ENCODE measurements around the gene PHETA2.
"Not testable (repeated sequence)": the region's sequence is repeated elsewhere in the genome, so short reads cannot be mapped to it uniquely, and the experiment has no call there.

Gene PHETA2

DNA sequence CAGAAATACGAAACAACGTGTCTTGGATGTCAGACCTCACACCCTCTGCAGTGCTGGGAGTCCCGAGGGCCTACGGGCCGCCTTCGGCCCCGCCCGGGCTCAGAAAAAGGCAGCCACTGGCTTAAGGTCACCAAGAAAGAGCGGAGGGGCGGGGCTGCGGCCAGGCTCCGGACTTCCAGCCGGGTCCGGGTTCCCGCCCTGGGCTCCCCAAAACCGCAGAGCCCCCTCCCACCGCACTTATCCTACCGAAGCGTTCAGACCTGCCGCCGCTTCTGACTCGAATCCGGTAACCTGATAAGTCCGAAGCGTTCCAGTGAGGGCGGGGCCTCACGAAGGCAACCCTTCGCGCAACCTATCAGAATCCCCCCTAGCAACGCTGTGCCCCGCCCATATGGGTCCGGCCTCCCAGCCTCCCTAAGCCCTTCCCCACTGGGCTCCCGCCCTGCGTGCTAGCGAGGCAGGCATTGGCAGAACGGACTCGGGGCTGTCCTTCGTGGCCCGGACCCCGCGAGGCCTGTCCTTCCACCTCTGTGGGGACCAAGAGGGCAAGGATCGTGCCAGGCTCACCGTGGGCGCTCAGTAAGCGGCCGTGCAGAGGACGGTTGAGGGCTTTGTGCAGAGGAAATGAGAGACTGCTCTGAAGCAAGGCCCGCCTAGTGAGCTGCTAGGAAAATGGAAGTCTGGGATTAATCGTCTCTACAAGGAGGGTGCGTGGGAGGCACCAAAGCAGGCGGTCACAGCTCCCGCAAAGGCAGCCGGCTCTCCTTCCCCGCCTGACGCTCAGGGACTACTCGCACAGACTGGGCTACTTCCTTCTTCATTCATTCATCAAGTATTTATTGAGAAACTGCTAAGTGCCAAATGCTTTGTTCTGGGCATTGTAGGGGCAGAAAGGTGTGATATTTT is 3.3 kb upstream of the PHETA2 start, which contains the start of gene NAGA:
Gene NAGA (minus strand): TSS at position 296 of the 906 bp plus-strand sequence. CDS start 515 bp downstream, outside the sequence.
- DNase-seq = peak; percentile 92

DNA sequence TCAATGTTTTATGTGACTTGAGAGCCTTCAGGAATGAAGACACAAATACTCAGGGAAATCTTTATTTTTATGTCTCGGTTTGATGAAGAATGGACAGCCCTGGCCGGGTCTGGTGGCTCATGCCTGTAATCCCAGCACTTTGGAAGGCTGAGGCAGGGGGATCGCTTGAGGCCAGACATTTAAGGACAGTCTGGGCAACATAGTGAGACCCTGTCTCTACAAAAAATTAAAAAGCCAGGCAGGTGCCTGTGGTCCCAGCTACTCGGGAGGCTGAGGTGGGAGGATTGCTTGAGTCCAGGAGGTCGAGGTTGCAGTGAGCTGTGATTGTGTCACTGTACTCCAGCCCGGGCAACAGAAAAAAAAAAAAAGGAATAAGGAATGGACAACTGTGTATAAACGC is 2.5 kb upstream of the PHETA2 start:
- not testable (repeated sequence) for DNase-seq

DNA sequence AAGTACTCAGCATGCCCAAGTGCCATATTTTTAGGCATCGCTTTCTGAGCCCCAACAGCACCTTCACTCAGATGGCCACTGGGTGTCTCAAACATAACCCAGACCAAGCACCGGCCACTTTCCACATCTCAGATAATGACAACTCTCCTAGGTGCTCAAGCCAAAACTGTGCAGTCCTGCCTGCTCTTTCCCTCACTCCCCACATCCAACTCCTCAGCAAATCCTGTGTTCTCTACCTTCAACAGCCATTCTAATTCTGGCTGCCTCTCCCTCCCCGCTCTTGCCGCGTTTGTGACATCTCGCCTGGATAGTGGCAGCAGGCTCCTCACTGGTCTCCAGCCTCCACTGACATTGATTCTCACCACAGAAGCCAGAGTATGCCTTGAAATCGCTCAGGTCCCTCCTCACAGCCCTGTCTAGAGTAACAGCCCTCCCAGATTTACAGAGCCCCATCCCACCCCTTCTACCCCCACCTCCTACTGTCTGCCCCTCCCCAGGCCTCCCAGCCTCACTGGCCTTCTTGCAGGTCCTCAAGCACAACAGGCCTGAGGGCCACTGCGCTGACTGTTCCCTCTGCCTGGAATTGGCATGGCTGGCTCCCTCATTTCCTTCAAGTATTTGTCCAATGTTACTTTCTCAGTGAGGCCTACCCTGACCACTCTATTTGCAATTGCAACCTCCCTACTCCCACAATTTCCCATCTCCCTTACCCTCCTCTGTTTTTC is 1.3 kb upstream of the PHETA2 start:
- DNase-seq = no peak

DNA sequence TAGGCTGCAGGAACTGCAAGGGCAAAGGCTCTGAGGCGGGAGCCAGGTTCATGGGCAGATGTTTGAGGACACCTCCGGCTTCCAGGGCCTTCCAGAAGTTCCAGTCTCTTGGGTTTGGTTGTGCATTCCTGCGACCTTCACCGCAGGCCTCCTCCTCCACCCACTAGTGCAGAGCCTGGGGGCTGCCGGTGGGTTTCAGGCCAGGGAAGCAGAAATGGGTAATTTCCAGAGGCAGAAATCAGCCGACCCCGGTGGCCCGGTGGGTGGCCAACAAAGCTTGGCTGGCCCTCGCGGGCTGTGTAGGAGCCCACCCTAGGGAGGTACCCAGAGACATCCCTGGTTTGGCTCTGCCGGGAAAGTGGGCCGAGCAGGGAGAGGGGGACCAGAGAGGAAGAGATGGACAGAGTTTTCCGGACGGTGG is 417 bp upstream of the PHETA2 start:
- no peak for DNase-seq

DNA sequence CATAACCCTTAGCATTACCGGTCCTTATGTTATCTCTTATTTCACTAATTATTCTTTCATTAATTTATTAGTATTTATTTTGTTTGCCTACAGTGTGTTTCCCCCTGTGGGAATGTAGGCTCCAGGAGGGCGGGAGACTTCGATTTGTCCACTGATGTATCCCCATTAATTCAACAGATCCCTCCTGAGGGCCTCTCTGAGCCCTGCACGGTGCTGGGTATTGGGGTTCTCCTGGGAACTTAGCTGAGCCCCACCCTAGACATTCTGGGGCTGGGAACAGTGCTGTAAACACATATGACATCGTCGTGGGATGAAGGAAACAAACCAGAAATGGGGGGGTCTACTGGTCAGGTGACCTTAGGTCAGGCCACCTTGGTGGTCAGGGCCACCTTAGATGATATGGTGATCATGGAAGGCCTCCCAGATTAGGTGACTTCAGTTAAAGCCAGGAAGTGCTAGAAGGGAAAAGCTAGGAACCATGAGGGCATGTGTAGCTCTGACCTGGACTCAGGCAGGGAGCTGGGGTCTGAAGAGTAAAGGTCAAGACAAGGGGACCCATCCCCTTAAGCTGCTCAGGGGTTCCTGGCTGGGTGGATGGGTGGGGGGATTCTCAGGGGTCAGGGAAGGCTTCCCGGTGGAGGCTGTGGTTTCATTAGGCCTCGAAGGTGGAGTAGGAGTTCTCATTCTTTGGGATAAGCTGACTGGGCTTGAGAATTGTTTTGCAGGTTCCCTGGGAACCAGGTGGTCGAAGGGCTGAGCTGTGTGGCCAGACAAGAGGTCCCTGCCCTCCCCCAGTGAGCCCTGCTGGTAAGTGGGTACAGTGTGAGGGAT is 1.0 kb downstream of the PHETA2 start:
- no peak for DNase-seq

DNA sequence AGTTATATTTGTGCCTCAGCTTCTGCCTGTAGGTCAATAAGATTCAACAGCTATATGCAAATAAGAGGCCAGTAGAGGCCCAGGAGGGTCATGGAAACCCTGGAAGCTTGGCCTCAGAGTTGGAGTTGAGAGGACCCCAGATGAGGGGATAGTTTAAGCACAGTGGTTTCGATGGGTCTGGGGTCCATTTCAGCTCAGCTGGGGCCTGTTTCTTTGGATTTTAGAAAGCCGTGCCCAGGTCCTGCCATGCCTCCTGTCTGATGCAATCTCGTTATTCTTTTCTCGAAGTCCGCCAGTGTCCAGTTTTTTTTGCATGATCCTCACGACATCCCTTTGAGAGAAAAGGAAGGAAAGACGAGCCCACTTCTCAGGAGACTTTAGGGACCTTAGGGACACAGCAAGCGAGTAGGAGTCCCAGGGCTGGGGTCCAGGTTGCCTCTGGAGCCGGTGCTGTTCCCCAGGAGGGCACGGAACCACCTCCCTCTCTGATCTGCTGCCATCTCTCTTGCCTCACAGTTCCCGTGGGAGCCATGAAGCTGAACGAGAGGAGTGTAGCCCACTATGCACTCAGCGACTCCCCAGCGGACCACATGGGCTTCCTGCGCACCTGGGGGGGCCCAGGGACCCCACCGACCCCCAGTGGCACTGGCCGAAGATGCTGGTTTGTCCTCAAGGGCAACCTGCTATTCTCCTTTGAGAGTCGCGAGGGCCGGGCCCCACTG is 2.9 kb downstream of the PHETA2 start:
- no peak for DNase-seq

DNA sequence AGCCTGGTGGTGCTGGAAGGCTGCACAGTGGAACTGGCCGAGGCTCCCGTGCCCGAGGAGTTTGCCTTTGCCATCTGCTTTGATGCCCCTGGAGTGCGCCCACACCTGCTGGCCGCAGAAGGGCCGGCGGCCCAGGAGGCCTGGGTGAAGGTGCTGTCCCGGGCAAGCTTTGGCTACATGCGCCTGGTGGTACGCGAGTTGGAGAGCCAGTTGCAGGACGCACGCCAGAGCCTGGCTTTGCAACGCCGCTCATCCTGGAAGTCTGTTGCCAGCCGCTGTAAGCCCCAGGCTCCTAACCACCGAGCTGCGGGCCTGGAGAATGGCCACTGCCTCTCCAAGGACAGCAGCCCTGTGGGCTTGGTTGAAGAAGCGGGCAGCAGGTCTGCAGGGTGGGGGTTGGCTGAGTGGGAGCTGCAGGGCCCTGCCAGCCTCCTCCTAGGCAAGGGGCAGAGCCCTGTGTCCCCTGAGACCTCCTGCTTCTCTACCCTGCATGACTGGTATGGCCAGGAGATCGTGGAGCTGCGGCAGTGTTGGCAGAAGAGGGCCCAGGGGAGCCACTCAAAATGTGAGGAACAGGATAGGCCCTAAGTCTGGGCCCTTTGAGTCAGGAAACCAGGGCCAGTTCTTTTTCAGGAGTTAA is 3.6 kb downstream of the PHETA2 start:
- DNase-seq = no peak

DNA sequence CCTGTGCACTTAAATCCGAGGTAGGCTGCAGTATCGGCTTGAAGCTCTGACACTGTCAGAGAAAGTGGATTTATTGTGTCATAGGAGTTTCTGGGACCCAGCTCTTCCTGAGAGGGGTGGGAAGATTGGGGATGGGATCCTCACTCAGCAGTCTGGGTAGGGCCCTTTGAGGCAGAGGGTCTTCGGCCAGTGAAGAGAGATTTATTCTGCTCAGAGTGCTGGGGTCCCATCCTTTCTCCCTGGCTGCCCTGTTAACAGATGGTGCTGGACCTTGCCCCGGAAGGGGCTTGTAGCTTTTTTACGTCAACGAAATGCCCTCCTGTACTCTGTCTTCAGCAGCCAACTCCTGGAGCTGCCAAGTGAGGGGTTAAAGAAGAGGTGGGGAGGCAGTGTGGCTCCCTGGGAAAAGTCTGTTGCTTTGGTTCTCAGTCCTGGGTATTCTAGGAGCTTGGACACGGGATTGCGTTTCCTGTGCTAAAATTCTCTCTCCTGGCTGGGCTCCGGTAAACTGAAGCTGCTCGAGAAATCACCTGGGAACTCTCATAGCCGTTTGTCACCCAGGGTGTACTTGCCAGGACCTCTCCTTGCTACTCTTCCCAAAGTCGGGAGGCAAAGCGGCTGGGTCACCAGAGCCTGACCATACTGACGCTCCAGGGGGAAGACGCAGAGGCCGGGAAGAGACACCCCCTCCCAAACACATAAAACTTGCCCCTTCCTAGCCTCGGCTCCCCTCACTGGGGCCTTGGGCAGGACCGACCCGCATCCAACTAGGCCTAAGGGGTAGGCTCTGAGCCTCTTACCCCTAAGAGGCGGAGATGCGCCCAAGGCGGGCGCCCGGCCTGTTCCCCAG is 4.6 kb downstream of the PHETA2 start:
- DNase-seq = no peak

DNA sequence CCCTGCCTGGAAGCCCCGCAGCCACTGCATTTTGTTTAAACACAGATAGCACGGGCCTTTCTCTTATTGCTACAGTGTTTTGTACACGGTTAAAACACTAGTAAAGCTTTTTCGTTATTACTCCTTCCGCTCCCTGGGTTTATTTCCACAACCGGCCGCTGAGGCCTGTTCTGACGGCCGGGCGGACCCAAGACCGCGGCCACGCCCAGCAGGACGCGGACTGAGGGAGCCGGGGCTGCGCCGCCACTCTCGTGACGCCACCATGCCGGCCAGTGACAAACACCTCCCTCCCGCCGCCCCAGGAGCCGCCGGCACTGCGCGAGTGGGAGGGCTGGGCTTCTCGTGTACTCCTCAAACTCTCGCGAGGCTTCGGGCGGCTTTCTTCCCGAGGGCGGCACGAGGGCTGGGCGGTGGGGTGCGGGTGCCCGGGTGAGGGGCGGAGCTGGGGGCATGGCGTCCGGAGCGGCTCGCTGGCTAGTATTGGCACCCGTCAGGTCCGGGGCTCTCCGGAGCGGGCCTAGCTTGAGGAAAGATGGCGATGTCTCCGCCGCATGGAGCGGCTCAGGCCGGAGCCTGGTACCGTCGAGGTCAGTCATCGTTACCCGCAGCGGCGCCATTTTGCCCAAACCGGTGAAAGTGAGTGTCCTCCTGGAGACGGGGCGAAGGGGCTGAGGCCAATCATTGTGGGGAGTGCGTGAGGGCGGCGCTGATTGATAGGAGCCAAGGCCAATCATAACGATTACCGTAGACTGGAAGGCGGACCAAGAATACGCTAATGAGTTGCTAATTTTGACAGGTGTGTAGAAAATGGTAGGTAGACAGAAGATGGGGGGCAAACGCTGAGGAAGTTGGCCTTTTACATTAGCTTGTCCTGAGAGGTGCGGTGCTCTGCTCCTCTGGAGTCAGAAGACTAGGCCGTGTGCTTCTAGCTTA is 5.5 kb downstream of the PHETA2 start, which contains the start of gene SMDT1:
Gene SMDT1 (plus strand): TSS at position 382 of the 933 bp plus-strand sequence. CDS start 69 bp downstream, at position 451.
- peak; percentile 96 for DNase-seq

DNA sequence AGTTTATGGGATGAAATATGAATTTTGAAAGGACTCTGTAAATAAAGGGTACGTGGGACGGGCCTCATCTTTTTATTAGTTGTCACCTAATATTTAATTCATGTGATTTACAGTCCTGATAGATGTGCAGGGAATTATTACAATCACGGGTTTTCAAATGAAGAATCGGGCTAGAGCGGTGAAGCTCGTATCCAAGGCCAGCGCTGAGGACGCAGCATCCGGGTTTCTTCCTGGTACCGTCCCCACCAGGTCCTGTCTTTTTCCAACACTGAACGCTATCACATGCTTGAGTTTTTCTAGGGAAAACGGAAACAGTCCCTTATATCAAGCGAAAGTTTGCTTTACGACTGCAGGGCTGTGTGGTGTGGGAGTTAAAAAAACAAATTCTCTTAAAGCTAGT is 6.2 kb downstream of the PHETA2 start:
- peak; percentile 40 for DNase-seq

DNA sequence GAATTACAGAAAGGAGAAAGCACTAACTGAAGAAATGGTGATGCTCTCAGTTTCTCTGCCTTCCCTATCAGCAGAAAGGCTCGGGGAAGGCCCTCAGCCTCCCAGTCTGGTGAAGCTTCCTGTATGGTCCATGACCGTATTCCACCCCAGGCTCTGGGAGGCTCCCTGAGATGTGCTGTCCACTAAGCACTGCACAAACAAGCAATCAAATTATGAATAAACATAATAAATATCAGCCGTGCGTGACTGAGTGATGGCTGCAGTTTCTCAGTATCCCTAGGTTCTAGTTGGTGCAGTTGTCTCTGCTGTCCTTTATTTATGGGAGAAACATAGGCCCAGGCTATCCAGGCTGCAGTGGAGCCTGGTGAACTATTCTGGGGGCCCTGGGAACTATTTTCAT is 9.1 kb downstream of the PHETA2 start:
- no peak for DNase-seq

DNA sequence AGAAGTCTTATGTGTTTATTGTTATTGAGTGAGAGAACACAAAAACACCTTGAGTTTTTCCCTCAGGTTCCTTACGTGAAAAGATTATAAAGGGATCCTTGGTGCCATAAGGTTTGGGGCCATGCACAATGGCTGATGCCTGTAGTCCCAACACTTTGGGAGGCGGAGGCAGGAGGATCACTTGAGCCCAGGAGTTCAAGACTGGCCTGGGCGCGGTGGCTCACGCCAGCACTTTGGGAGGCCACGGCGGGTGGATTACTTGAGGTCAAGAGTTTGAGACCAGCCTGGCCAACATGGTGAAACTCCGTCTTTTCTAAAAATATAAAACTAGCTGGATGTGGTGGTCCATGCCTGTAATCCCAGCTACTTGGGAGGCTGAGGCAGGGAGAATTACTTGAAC is 10.8 kb downstream of the PHETA2 start:
- no peak for DNase-seq

DNA sequence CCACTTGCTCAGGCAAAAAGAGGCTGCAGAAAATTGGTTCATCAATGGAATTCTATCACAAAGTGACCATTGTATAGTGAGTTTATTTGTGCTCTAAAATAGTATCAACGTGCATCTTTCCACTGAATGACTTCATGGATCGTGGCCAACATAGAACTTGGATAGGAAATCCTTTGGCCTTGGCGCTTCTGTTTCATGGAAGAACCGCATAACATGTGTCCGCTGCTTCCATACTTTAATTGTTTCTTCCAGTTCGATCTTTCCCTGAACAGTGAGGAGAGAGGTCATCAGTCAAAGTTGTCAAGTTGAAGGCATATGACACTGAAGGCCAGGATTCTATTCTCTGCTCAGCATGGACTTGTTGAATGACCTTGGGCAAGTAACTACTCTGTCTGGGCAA is 12.0 kb downstream of the PHETA2 start:
- no peak for DNase-seq

DNA sequence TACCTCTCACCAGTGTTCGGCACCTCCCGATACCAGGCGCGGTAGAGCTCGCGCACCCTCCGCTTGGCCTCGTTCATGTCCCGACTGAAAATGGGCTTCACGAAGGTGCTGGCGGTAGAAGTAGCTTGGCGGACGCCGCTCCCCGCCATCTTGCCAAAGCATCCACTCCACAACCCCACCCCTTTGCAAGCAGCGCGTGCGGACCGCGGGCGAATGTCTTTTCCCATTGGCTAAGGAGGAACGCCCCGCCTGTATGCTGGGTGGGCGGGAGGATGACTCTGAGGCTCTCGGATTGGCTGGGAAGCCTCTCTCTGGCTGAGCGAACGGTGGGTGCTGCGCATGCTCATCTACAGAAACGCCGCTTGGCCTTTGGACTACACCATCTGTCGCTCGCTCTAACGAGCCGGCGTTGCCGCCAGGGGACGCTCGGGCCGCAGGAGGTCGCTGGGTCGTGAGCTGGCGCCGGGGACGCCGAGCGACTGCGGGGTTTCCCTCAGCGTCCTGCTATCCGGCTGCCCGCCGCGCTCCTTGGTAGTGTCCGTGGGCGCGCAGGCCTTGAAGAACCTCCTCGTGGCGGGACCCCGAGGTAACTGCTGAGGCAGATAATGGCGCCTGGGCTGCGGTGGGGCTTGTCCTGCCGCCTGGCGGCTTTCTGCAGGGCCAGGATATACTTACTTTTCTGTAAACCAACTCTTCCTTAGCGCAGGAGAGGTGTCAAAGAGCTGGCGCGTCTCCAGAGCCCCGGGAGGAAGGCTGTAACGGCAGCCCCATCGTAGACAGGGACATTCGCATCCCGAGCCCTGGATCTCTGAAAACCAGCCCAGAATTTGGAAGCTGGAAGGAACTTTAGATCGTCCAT is 16.8 kb downstream of the PHETA2 start, which contains the start of gene NDUFA6:
Gene NDUFA6 (minus strand): TSS at position 177 of the 859 bp plus-strand sequence. CDS start 28 bp downstream, at position 149.
- peak; percentile 98 for DNase-seq

DNA sequence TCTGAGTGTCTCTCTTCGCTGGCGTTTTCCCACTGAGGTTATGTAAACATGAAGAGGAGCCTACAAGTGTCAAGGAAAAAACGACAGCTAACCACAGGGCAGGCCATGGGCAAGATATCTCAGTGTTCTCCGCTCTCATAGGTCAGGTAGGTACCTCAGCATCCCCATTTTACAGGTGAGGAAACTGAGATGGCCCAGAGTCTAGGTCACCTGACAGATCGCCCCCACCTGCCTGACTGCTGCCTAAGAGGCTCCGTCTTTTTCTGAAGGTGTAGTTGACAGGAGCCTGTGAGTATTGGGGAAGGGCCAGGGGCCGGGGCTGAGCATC is 17.4 kb downstream of the PHETA2 start:
- no peak for DNase-seq

DNA sequence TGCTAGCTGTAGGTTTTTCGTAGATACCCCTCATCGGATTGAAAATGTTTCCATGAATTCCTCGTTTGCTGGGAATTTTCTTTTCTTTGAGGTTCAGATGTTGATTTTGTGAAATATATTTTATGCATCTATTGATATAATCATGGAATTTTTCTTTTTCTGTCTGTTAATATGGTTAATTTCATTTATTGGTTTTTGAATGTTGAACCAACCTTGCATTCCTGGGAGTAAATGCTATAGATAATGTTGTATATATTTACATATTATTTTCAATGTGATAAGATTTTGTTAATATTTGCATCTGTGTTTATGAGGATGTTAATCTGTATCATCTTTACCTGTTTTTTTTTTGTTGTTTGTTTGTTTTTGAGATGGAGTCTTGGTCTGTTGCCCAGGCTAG is 27.2 kb downstream of the PHETA2 start:
- no peak for DNase-seq

DNA sequence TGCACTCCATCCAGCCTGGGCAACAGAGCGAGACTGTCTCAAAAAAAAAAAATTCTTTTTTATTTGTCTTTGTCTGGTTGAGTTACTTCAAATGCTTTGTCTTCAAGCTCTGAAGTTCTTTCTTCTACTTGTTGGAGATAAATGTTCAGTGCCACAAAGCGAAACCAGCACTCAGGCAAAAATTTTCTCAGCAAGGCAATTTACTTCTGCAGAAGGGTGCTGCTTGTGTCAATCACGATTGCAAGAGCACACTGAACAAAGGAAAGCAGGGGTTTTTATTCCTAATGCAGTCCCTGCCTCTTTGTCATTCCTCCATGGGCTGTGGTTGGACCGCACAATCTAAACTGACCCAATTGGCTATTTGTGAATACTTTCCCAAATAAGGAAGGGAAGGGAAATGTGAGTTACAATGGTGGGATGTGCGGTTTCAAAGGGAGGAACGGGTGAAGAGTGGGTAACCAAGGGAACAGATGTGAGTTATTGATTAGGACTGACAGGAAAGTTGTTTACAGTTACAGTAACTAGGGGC is 30.3 kb downstream of the PHETA2 start:
- DNase-seq = not testable (repeated sequence)

DNA sequence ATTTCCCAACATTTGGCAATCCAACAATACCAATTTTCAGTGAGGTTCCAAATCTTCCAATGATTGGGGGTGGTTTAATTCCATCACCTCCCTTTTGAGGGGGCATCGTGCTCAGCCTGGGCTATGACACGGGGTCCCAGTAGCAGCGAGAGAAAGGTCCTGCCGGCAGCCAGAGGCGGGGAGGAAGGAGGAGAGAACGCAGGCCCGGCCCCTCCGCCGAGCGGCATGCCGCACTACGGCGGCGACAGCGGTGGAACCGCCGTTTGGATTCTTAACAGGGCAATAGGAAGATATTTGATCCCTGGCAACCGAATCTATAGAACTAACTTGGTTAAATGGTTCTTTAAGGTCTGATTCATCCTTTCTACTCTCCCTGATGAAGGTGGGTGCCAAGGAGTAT is 34.8 kb downstream of the PHETA2 start:
- DNase-seq = no peak
